Aorta (tissue), 5 donors: ENCODE measurements around the gene SLC9A9. TPM values are rescaled to one million over a fixed set of nuclear protein-coding genes. Genes with fewer than 3 reads are reported as not detected.

Source experiments
- ATAC-seq: fragments of 200-7000 bp; cut with Tn5 transposase; one replicate; pipeline ENCODE4 v1.9.1; 2022; ENCODE audit warnings: moderate library complexity; ENCODE audit not compliant: low FRiP score
- DNase-seq, 2 donors: peaks; one replicate each; pipeline ENCODE4 v3.0.0-alpha.2; 2020
- H3K27ac ChIP-seq, 2 donors: one replicate each; pipeline ENCODE4 v1.5.1; 2013; ENCODE audit warnings: low read length in 2 of 2, mild to moderate bottlenecking in 2 of 2, moderate library complexity in 2 of 2, control low read depth in 1 of 2, inconsistent platforms in 1 of 2, low read depth in 1 of 2
- H3K27me3 ChIP-seq, 2 donors: one replicate each; pipeline ENCODE4 v1.6.1; 2013; ENCODE audit warnings: control low read depth in 1 of 2, low read length in 1 of 2, mild to moderate bottlenecking in 1 of 2, moderate library complexity in 1 of 2; ENCODE audit not compliant: insufficient read depth in 2 of 2, control insufficient read depth in 1 of 2
- H3K36me3 ChIP-seq, 2 donors: one replicate each; pipeline ENCODE4 v1.6.1; 2013; ENCODE audit warnings: control low read depth in 1 of 2, low read length in 1 of 2, mild to moderate bottlenecking in 1 of 2; ENCODE audit not compliant: insufficient read depth in 2 of 2, control insufficient read depth in 1 of 2
- H3K4me1 ChIP-seq, 2 donors: one replicate each; pipeline ENCODE4 v1.6.1; 2013; ENCODE audit warnings: low read length in 2 of 2, control low read depth in 1 of 2, mild to moderate bottlenecking in 1 of 2, moderate library complexity in 1 of 2; ENCODE audit not compliant: insufficient read depth in 2 of 2, control insufficient read depth in 1 of 2
- H3K4me3 ChIP-seq, 2 donors: one replicate each; pipeline ENCODE4 v1.5.1; 2013; ENCODE audit warnings: low read length in 2 of 2, control low read depth in 1 of 2, mild to moderate bottlenecking in 1 of 2
- H3K9me3 ChIP-seq: one replicate; pipeline ENCODE4 v1.6.1; 2013; ENCODE audit warnings: mild to moderate bottlenecking, low read length; ENCODE audit not compliant: control insufficient read depth
- WGBS, 2 donors: extraction: QIAGEN DNeasy Blood & Tissue Kit; methylation state at CpG; one replicate each; pipeline ENCODE4 v1.1.7; 2013; 5-methylcytosine and 5-hydroxymethylcytosine counted together
- intact Hi-C, 2 donors: fragments of 100-400 bp; cut with DNase I; formaldehyde crosslinking; loops; one replicate each; pipeline versions ENCODE4 v1.14.2 to v1.15.0; 2022
- polyA plus RNA-seq, 2 donors: library from polyadenylated mRNA; stranded (reverse); fragments of 200-250 nt; gene quantifications; one replicate each; pipeline ENCODE4 v1.2.3, GENCODE V29; 2013
- total RNA-seq, 2 donors: library from RNA; stranded (reverse); fragmentation: NEBNext Ultra II Directional; extraction: Animal tissue kit (Norgen Biotek cat#: 25700); gene quantifications; one replicate each; pipeline ENCODE4 v1.2.1, GENCODE V29; 2021
- donor health status: healthy with polysubstance abuse.
- donor health status: Bipolar disorder and iron deficiency.
- donor health status: DM: no; HTN: no; CAD: no.
- donor health status: DM: no; HTN: no; CAD: no.
- donor health status: DM: yes; HTN: yes; CAD: no.

The SLC9A9 gene
- total and polyA plus RNA-seq, 4 donors = 7.3 to 45.8 (median 12.5) TPM

DNA sequence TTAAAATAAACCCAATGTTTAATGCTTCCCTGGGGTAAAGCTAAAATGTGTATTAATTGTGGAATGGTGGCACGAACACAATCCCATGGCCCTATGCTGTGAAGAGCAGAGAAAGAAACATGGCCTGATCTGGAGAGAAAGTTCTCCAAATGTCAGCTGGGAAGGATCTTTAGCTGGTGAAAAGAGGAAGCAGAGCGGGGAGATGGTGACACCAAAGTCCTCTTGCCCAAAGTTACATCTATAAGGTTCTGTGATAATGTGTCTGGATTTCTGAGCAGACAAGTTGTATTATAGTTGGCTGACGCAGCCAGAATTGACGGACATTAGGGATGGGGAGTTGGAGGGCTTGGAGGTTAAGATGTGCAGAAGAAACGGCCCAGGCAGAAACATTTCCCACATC lies 532.5 kb downstream of the SLC9A9 start:
- DNase-seq (no peak), ATAC-seq (no peak)
- intact Hi-C loops = no loop called here

GRCh38 chr3:143314251-143315093 lies 533.8 kb downstream of the SLC9A9 start:
- ATAC-seq (no peak), DNase-seq (no peak)
- no peak overlapping the region for H3K4me3 ChIP-seq
- H3K27me3 ChIP-seq = no peaks in the 10 kb centered on the region
- no peak overlapping the region for H3K27ac ChIP-seq
- no peaks in the 10 kb centered on the region for H3K36me3 ChIP-seq
- 66 to 69% methylated on average over 9 of the region's 9 CpGs for WGBS, 2 donors
- intact Hi-C loops = no loop called here
- no peaks in the 10 kb centered on the region for H3K9me3 ChIP-seq
- H3K4me1 ChIP-seq = peaks cover 0 to 4% of the 10 kb centered on the region in 2 donors

More for the DNA sequence above, 532.5 kb downstream of the SLC9A9 start:
- Histone ChIP-seq H3K4me3 (no peak overlapping the region), H3K9me3 (no peaks in the 10 kb centered on the region), H3K36me3 (no peaks in the 10 kb centered on the region), H3K27ac (no peak overlapping the region), H3K27me3 (no peaks in the 10 kb centered on the region), H3K4me1 (no peaks in the 10 kb centered on the region)
- WGBS, 2 donors = 86% methylated on average over 5 of the region's 5 CpGs

DNA sequence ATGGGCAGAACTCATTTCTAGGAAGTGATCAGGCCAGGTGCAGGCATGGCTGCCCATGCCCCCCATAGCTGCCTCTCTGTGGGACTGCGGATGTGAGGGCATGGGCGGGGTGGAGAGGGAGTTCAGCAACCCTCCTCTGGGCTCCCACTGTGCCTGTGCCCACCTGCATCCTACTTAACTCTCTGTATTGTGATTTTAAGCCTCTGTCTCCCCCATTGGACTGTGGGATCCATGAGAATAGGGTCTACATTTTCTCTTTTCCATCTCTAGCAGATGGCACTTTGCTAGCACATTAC lies 534.4 kb downstream of the SLC9A9 start:
- DNase-seq (no peak), ATAC-seq (no peak)
- H3K27ac ChIP-seq = no peak overlapping the region
- intact Hi-C loops = no loop called here
- H3K9me3 ChIP-seq = no peaks in the 10 kb centered on the region
- no peaks in the 10 kb centered on the region for H3K36me3 ChIP-seq
- H3K27me3 ChIP-seq = no peaks in the 10 kb centered on the region
- H3K4me1 ChIP-seq = peaks cover 0 to 4% of the 10 kb centered on the region in 2 donors
- no peak overlapping the region for H3K4me3 ChIP-seq
- 99 to 100% methylated on average over 2 of the region's 2 CpGs for WGBS, 2 donors

DNA sequence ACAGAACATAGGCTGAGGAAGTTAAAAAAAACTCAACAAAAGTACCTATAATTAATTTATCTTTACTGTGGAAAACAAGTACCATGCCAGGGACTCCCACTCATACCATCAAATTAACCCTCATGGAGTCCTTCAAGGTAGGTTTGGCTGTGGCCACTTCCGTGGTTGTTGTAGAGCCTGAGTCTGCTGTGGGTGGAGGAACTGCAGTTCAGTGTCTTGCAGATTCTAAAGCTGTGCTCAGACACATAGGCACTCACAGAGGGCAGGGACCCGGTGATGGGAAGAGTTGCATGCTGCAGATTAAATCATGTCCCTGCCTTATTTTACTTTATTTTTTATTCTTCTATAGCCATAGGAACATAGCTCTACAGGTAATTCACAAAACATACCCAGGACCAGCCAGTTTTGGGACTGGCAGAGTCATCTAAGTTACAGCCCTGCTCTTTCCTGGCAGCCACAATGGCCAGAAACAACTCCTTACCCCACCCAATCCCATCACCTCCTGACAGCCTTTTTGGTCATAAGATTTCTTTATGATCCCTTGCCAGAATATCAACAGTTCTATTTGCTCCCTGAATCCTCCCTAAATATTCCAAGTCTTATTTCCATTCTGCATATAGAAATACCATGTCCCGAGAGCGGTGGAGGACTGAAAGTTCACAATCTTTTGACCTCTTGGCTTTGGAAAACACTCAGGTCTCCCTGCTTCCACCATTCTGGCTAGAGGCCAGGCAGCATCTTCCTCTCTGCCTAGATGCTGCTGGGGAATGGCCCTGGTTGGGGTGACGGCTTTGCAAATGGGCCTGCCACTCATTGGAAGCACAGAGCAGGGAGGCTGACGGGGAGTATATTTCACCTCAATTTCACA lies 535.0 kb downstream of the SLC9A9 start:
- H3K27me3 ChIP-seq = no peaks in the 10 kb centered on the region
- WGBS, 2 donors = 97 to 99% methylated on average over 6 of the region's 6 CpGs
- DNase-seq (no peak), ATAC-seq (no peak)
- no peak overlapping the region for H3K4me3 ChIP-seq
- no peaks in the 10 kb centered on the region for H3K9me3 ChIP-seq
- intact Hi-C loops = no loop called here
- H3K27ac ChIP-seq = no peak overlapping the region
- no peaks in the 10 kb centered on the region for H3K36me3 ChIP-seq
- H3K4me1 ChIP-seq = peaks cover 0 to 4% of the 10 kb centered on the region in 2 donors

GRCh38 chr3:143311096-143311495 lies 537.2 kb downstream of the SLC9A9 start:
- intact Hi-C loops = no loop called here
- 90 to 91% methylated on average over 1 of the region's 1 CpG for WGBS, 2 donors
- no peak for DNase-seq

DNA sequence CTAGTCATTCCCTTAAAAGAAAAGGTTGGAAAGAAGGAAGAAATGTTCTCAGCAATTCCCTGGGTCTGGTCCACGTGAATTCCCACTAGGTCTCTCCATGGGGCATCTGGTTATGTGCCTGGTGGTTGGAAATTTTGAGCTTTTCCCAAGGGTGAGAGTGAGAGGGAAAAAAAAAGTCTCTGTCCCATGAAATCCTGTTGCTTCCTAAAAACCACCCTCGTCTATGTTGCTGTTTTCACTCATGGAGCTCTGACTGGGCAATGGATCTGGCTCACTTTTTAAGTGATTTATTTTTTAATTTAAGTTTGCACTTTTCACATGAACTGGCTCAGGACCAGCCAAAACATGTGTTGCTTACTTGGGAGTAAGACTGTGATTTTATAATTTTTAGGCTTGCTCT lies 538.6 kb downstream of the SLC9A9 start:
- peak; percentile 14 for ATAC-seq
- Histone ChIP-seq H3K36me3 (no peaks in the 10 kb centered on the region), H3K27ac (no peak overlapping the region), H3K27me3 (no peaks in the 10 kb centered on the region), H3K4me1 (peaks cover 0 to 4% of the 10 kb centered on the region in 2 donors), H3K4me3 (no peak overlapping the region), H3K9me3 (no peaks in the 10 kb centered on the region)
- DNase-seq = no peak
- 4 to 9% methylated on average over 2 of the region's 2 CpGs for WGBS, 2 donors
- intact Hi-C loops = no loop called here

More at GRCh38 chr3:143311096-143311495, 537.2 kb downstream of the SLC9A9 start:
- ATAC-seq = no peak
- no peak overlapping the region for H3K4me3 ChIP-seq
- H3K4me1 ChIP-seq = peaks cover 0 to 4% of the 10 kb centered on the region in 2 donors
- no peaks in the 10 kb centered on the region for H3K9me3 ChIP-seq
- H3K27ac ChIP-seq = no peak overlapping the region
- no peaks in the 10 kb centered on the region for H3K36me3 ChIP-seq
- H3K27me3 ChIP-seq = no peaks in the 10 kb centered on the region

GRCh38 chr3:143307613-143308183 lies 540.6 kb downstream of the SLC9A9 start:
- H3K27ac ChIP-seq = no peak overlapping the region
- H3K9me3 ChIP-seq = no peaks in the 10 kb centered on the region
- no peaks in the 10 kb centered on the region for H3K36me3 ChIP-seq
- intact Hi-C loops = no loop called here
- ATAC-seq (peak; percentile 56), DNase-seq (no peak)
- no peaks in the 10 kb centered on the region for H3K27me3 ChIP-seq
- no peak overlapping the region for H3K4me3 ChIP-seq
- WGBS, 2 donors = 77 to 81% methylated on average over 1 of the region's 1 CpG
- H3K4me1 ChIP-seq = peaks cover 0 to 4% of the 10 kb centered on the region in 2 donors

- Histone ChIP-seq H3K36me3 (no peaks in the 10 kb centered on the region), H3K4me1 (peaks cover 0 to 4% of the 10 kb centered on the region in 2 donors)
- intact Hi-C loops = no loop called here
These were observed 541.9 kb downstream of the SLC9A9 start for GRCh38 chr3:143306407-143306806.

More at GRCh38 chr3:143306407-143306806, 541.9 kb downstream of the SLC9A9 start:
- WGBS, 2 donors = 96% methylated on average over 1 of the region's 1 CpG
- Histone ChIP-seq H3K27me3 (no peaks in the 10 kb centered on the region), H3K9me3 (no peaks in the 10 kb centered on the region), H3K27ac (no peak overlapping the region), H3K4me3 (no peak overlapping the region)
- DNase-seq = no peak
- ATAC-seq = no peak
